GM12801 (cell line): Measurements from ENCODE around the gene BAIAP2.

Experiments
- TF ChIP-seq, protein P1 (sequence below): IDR thresholded peaks from one replicate; pipeline ENCODE4 v1.5.1; 2011; ENCODE audit warnings: control low read depth; ENCODE audit not compliant: insufficient read length; ENCODE audit errors: extremely low read depth

The BAIAP2 gene

DNA sequence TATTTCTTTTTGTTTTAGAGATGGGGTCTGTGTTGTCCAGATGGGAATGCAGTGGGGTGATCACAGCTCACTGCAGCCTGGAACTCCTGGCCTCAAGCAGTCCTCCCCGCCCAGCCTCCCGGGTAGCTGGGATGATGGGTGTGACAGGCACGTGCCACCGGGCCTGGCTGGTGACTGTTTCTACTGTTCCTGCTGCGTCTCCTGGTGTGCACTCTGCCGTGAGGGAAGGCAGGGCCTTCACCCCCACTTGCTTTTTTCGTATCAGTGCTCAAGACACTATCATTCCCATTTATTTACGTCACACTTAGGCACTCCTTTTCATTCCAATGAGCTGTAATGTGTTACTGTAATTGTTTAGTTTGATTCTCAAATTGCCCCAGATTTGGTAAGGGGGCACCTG is 105.1 kb downstream of the BAIAP2 start:
- TF ChIP-seq, protein P1, sequence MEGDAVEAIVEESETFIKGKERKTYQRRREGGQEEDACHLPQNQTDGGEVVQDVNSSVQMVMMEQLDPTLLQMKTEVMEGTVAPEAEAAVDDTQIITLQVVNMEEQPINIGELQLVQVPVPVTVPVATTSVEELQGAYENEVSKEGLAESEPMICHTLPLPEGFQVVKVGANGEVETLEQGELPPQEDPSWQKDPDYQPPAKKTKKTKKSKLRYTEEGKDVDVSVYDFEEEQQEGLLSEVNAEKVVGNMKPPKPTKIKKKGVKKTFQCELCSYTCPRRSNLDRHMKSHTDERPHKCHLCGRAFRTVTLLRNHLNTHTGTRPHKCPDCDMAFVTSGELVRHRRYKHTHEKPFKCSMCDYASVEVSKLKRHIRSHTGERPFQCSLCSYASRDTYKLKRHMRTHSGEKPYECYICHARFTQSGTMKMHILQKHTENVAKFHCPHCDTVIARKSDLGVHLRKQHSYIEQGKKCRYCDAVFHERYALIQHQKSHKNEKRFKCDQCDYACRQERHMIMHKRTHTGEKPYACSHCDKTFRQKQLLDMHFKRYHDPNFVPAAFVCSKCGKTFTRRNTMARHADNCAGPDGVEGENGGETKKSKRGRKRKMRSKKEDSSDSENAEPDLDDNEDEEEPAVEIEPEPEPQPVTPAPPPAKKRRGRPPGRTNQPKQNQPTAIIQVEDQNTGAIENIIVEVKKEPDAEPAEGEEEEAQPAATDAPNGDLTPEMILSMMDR: no peak

DNA sequence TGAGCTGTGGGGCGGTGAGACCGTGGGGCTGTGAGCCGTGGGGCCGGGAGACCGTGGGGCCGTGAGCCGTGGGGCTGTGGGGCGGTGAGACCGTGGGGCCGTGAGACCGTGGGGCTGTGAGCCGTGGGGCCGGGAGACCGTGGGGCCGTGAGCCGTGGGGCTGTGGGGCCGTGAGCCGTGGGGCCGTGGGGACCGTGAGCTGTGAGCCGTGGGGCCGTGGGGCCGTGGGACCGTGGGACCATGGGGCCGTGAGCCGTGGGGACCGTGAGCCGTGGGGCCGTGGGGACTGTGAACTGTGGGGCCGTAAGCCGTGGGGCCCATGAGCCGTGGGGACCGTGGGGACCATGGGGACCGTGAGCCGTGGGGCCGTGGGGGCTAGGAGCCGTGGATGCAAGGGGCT is 105.7 kb downstream of the BAIAP2 start:
- TF ChIP-seq, protein P1: no peak

DNA sequence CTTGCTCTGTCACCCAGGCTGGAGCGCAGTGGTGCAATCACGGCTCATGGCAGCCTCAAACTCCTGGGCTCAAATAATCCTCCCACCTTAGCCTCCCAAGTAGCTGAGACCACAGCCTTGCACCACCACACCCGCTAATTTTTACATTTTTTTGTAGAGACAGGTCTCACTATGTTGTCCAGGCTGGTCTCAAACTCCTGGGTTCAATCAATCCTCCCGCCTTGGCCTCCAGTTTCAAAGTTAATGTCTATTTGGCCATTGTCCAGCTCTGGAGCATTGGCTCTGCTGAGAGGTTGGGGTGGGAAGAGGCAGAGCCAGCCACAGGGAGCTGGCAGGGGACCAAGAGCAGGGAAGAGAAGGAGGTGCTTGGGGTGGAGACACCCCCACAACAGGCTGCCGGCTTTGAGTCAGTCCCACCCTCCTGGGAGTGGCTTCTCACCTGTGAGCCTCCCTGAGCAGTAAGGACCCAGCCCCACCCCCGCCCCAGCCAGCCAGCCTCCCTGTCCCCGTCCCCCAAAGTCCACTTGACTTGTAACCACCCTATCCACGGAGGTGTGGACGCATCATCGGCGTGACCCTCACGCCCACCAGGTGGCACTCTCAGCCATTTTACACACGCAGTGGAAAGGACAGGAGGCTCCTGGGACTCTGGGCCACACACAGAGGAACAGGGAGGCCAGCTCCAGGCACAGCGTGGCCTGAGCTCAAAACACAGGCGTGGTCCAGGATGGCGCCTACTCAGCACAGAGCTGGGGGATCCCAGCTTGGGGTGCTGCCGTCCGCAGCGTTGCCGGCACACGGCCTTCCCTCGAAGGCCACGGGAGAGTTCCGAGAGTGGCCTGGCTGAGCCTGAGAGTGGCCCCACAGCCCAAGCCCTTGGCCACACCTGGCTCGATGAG is 107.6 kb downstream of the BAIAP2 start:
- TF ChIP-seq, protein P1: no peak

DNA sequence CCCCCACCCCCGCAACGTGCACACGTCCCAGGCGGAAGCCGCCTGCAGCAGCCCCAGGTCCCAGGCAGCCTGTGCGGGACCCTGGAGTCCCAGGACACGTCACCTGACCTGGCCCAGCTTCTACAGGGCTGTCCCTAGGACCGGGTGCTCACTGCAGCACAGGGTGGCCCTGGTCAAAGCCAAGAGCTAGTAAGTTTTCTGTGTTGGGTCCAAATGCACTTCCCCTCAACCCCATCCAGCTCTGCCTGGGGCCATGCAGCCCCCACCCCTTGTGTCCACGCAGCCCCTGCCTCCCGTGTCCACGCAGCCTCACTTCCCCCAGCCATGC is 108.2 kb downstream of the BAIAP2 start:
- TF ChIP-seq, protein P1: no peak

DNA sequence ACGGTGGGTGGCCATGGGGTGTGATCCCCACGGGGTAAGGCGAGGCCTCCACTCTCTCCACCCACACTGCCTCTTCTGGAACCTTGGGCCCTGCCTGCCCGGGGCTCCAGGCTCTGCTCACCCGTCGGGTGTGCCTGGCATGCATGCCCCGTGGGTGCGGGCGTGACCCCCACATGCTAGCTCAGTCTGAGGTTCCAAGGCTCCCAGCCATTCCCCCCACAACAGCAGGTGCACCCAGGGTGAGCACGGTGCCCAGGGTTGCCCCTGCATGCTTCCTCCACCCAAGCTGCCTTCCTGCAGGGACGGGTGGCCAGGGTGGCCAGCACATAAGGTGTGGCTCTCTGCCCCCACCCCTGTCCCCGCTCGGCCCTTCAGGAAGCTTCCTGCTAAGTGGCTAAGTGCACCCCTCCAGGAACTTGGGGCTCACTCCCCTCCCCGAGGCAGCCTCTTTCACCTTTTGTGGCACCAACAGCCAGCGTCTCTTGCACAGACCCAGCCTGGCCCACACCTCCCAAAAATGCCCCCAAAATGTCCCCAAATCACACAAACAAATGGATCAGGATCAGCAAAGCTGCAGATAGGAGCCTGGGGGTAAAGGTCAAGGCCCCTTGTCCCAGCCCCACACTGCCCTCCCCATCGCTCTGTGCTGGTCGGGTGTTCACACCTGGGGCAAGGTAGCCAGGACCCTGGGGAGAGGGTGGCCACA is 108.9 kb downstream of the BAIAP2 start:
- TF ChIP-seq, protein P1: no peak

DNA sequence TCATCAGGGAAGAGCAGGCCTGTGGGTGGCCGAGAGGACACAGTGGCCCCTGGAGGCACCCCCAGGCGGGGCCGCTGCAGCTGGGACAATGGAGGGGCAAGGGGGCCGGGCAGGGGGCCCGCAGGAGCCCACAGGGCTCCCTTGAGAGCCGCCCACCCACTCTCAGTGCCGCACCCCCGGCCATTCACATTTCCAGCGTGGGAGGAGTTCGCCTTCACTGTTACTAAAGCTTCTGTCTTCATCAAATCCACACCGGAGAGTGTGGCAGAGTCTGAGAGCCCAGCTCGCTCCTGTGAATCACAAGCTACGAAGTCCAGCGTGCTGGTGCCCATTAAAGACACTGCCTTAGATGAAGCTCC is 109.5 kb downstream of the BAIAP2 start:
- TF ChIP-seq, protein P1: no peak

DNA sequence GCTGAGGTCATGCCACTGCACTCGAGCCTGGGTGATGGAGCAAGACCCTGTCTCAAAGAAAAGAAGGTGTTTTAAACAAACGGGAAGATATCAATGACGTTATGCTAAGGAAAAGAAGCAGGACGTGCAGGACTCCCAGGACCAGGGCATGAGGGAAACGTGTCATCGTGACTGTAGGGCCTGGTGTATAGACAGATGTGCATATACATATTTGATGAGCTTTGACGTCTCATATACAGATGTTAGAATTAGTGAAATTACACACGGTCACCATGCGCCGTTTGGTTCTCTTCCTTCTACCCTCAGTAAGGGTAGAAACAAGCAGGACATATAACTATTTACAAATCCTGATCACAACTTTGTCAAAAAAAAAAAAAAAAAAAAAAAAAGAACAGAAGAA is 112.8 kb downstream of the BAIAP2 start:
- TF ChIP-seq, protein P1: no peak
